Natural killer cell treated with Interleukin-12 subunit alpha and Interleukin-12 subunit beta and Interleukin-15 and Interleukin-18, amount 100 ng/mL, for 72 hours (primary cell): Measurements from ENCODE around the gene PRPS2. TPM values are rescaled to one million over a fixed set of nuclear protein-coding genes. Genes with fewer than 3 reads are reported as not detected.

Source experiments
- ATAC-seq, 2 donors: fragments of 150-1000 bp; cut with Tn5 transposase in 1 of 2; sonication (Bioruptor Pico), chemical (Tn5 transposase) in 1 of 2; 2 replicates each; pipeline ENCODE4 v1.10.0; 2021
- DNase-seq: peaks from one replicate; pipeline ENCODE4 v3.0.0; 2022; ENCODE audit warnings: low spot score
- H3K27ac Mint-ChIP-seq, 2 donors: 1 replicate in 1 of 2; 2 replicates in 1 of 2; pipeline ENCODE4 v1.8.0; 2022; ENCODE audit warnings: mixed read lengths in 2 of 2, mild to moderate bottlenecking in 1 of 2, moderate library complexity in 1 of 2
- H3K27me3 Mint-ChIP-seq, 2 donors: 1 replicate in 1 of 2; 2 replicates in 1 of 2; pipeline ENCODE4 v1.8.0; 2022; ENCODE audit warnings: mixed read lengths in 2 of 2
- H3K36me3 Mint-ChIP-seq: one replicate; pipeline ENCODE4 v1.8.0; 2022; ENCODE audit warnings: mixed read lengths
- H3K4me1 Mint-ChIP-seq, 2 donors: 1 replicate in 1 of 2; 2 replicates in 1 of 2; pipeline ENCODE4 v1.8.0; 2022; ENCODE audit warnings: low read depth in 2 of 2, mixed read lengths in 2 of 2, mild to moderate bottlenecking in 1 of 2
- H3K4me3 Mint-ChIP-seq: one replicate; pipeline ENCODE4 v1.8.0; 2022; ENCODE audit warnings: mixed read lengths
- H3K9me3 Mint-ChIP-seq: 2 replicates; pipeline ENCODE4 v1.8.0; 2022; ENCODE audit warnings: mixed read lengths
- total RNA-seq, 2 donors: library from RNA; stranded (reverse); gene quantifications; one replicate each; pipeline ENCODE4 v1.2.3, GENCODE V29; 2022

Gene PRPS2
- total RNA-seq, 2 donors from 2014 or later: 52.3 to 70.2 TPM

GRCh38 chrX:12843061-12843667, 52.0 kb downstream of the PRPS2 start:
- Mint-ChIP-seq H3K4me3 (no peak overlapping the region), H3K27me3 (peaks cover 2 to 11% of the 10 kb centered on the region in 2 donors), H3K36me3 (peaks cover under 1% of the 10 kb centered on the region), H3K27ac (no peak overlapping the region), H3K9me3 (no peaks in the 10 kb centered on the region), H3K4me1 (no peaks in the 10 kb centered on the region)
- DNase-seq: no peak
- ATAC-seq: no peak

GRCh38 chrX:12843668-12844279, 52.6 kb downstream of the PRPS2 start:
- Mint-ChIP-seq H3K27ac (no peak overlapping the region), H3K27me3 (peaks cover 0 to 8% of the 10 kb centered on the region in 2 donors), H3K4me3 (no peak overlapping the region), H3K36me3 (no peaks in the 10 kb centered on the region), H3K4me1 (no peaks in the 10 kb centered on the region), H3K9me3 (no peaks in the 10 kb centered on the region)
- no peak for DNase-seq
- ATAC-seq: no peak

DNA sequence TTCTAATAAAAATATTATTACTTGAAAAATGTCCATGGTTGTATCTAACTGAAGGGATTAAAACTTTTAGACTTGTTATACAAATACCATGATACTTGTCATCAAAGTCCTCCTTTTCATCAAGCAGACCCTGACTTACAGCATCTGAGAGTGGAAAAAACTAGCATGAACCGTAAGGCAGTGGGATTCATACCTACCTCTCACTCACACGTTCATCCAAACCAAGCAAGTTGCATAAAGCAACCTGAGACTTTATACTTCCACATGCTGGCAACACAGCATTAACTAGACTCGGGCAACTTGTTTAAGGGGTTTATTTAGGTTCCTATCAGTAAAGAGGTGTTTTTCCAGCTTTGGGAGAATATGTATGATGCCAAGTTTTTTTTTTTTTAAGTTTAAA, 53.1 kb downstream of the PRPS2 start:
- H3K4me1 Mint-ChIP-seq: no peaks in the 10 kb centered on the region
- no peak for ATAC-seq
- no peaks in the 10 kb centered on the region for H3K9me3 Mint-ChIP-seq
- no peak overlapping the region for H3K27ac Mint-ChIP-seq
- no peaks in the 10 kb centered on the region for H3K36me3 Mint-ChIP-seq
- H3K4me3 Mint-ChIP-seq: no peak overlapping the region
- DNase-seq: no peak
- H3K27me3 Mint-ChIP-seq: peaks cover 0 to 8% of the 10 kb centered on the region in 2 donors

GRCh38 chrX:12865359-12865758, 74.1 kb downstream of the PRPS2 start:
- Mint-ChIP-seq H3K4me1 (no peaks in the 10 kb centered on the region), H3K27me3 (peaks cover 0 to 11% of the 10 kb centered on the region in 2 donors), H3K9me3 (no peaks in the 10 kb centered on the region), H3K27ac (no peak overlapping the region), H3K36me3 (no peaks in the 10 kb centered on the region), H3K4me3 (no peak overlapping the region)
- DNase-seq: no peak
- ATAC-seq: no peak

GRCh38 chrX:12866451-12867377, 75.5 kb downstream of the PRPS2 start, which contains the start of gene TLR7:
Gene TLR7 (plus strand): TSS chrX:12867072. CDS start chrX:12867579, 507 bp downstream.
- H3K36me3 Mint-ChIP-seq: no peaks in the 10 kb centered on the region
- no peak within 1 kb of the TSS for H3K4me3 Mint-ChIP-seq
- H3K9me3 Mint-ChIP-seq: no peaks in the 10 kb centered on the region
- H3K27ac Mint-ChIP-seq: no peak within 1 kb of the TSS
- no peak for ATAC-seq
- H3K4me1 Mint-ChIP-seq: no peaks in the 10 kb centered on the region
- peaks cover 0 to 6% of the 10 kb centered on the region in 2 donors for H3K27me3 Mint-ChIP-seq
- DNase-seq: no peak

- no peak for ATAC-seq
- Mint-ChIP-seq H3K4me1 (no peaks in the 10 kb centered on the region), H3K4me3 (no peak overlapping the region), H3K36me3 (no peaks in the 10 kb centered on the region), H3K27me3 (peaks cover 0 to 10% of the 10 kb centered on the region in 2 donors), H3K9me3 (no peaks in the 10 kb centered on the region), H3K27ac (no peak overlapping the region)
- DNase-seq: no peak
Measured at GRCh38 chrX:12867685-12868084, 76.5 kb downstream of the PRPS2 start.

- Mint-ChIP-seq H3K9me3 (no peaks in the 10 kb centered on the region), H3K4me1 (no peaks in the 10 kb centered on the region), H3K27me3 (peaks cover 0 to 10% of the 10 kb centered on the region in 2 donors), H3K36me3 (no peaks in the 10 kb centered on the region), H3K4me3 (no peak overlapping the region), H3K27ac (no peak overlapping the region)
- no peak for ATAC-seq
- no peak for DNase-seq
Measured at GRCh38 chrX:12868747-12869146, 77.5 kb downstream of the PRPS2 start.

- H3K36me3 Mint-ChIP-seq: no peaks in the 10 kb centered on the region
- H3K27me3 Mint-ChIP-seq: peaks cover 0 to 12% of the 10 kb centered on the region in 2 donors
- no peak overlapping the region for H3K4me3 Mint-ChIP-seq
- DNase-seq: no peak
- no peak for ATAC-seq
- H3K27ac Mint-ChIP-seq: no peak overlapping the region
- H3K9me3 Mint-ChIP-seq: no peaks in the 10 kb centered on the region
- no peaks in the 10 kb centered on the region for H3K4me1 Mint-ChIP-seq
Measured at GRCh38 chrX:12871257-12871656, 80.0 kb downstream of the PRPS2 start.

DNA sequence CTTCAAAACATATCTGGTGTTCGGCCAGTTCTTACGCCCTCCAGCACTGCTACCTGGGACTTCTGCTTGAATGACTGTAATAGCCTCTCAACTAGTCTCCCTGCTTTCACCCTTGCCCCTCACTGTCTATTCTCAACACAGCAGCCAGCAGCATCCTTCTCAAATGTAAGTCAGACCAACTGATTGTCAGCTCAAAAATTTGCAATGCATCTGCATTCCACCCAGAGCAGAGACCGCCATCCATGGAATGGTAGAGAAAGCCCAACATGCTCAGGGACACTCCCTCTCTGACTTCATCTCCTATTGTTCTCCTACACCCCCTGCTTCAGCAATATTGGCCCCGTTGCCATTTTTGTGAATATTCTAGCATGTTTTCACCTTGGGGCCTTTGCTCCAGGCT, 81.5 kb downstream of the PRPS2 start:
- Mint-ChIP-seq H3K27me3 (peaks cover 0 to 10% of the 10 kb centered on the region in 2 donors), H3K4me3 (no peak overlapping the region), H3K4me1 (no peaks in the 10 kb centered on the region), H3K36me3 (no peaks in the 10 kb centered on the region), H3K9me3 (no peaks in the 10 kb centered on the region), H3K27ac (no peak overlapping the region)
- no peak for ATAC-seq
- no peak for DNase-seq

Other genes with a start within 250 kb of the PRPS2 start
- under 1 TPM in 1 of 2 donors, not detected in 1; 0.31 TPM for gene TLR7, start 75.7 kb downstream of the PRPS2 start, total RNA-seq
- not detected for gene TLR8, start 115.2 kb downstream of the PRPS2 start, total RNA-seq
- 1,000 to 10,000 TPM; 2,674 to 5,601 TPM for gene TMSB4X, start 183.7 kb downstream of the PRPS2 start, total RNA-seq